Neural cell (in vitro differentiated cells): Measurements from ENCODE around the gene MND1. TPM values are rescaled to one million over a fixed set of nuclear protein-coding genes. Genes with fewer than 3 reads are reported as not detected.

Experiments
- H2AFZ ChIP-seq: fragments of 200-600, 300-800 bp; sonication (generic), shearing (Covaris generic); 2 replicates; pipeline ENCODE4 v1.6.0; 2014; ENCODE audit warnings: low read depth, mild to moderate bottlenecking, antibody characterized with exemption, low read length, moderate library complexity
- H3F3A ChIP-seq: fragments of 200-600 bp; shearing (Covaris generic); 2 replicates; pipeline ENCODE4 v1.6.1; 2016; ENCODE audit warnings: mild to moderate bottlenecking, moderate library complexity, mixed read lengths, antibody characterized with exemption, low read length; ENCODE audit not compliant: insufficient read depth, poor library complexity, severe bottlenecking
- H3K27ac ChIP-seq: fragments of 200-600, 300-800 bp; sonication (generic), shearing (Covaris generic); 2 replicates; pipeline ENCODE4 v1.5.1; 2014; ENCODE audit warnings: mild to moderate bottlenecking, low read length, moderate library complexity
- H3K27me3 ChIP-seq: fragments of 300-800, 200-600 bp; sonication (generic), shearing (Covaris generic); 2 replicates; pipeline ENCODE4 v1.6.0; 2014; ENCODE audit warnings: mild to moderate bottlenecking, low read depth, low read length, moderate library complexity; ENCODE audit not compliant: insufficient read depth
- H3K36me3 ChIP-seq: fragments of 300-800, 200-600 bp; sonication (generic), shearing (Covaris generic); 2 replicates; pipeline ENCODE4 v1.5.1; 2014; ENCODE audit warnings: mild to moderate bottlenecking, antibody characterized with exemption, low read length, moderate library complexity; ENCODE audit not compliant: insufficient read depth
- H3K4me2 ChIP-seq: fragments of 300-800, 200-600 bp; sonication (generic), shearing (Covaris generic); 2 replicates; pipeline ENCODE4 v1.6.0; 2014; ENCODE audit warnings: mild to moderate bottlenecking, low read length
- H3K4me3 ChIP-seq: fragments of 300-800, 200-600 bp; sonication (generic), shearing (Covaris generic); 2 replicates; pipeline ENCODE4 v1.5.1; 2014; ENCODE audit warnings: mild to moderate bottlenecking, low read length, moderate library complexity
- H3K79me2 ChIP-seq: fragments of 200-600 bp; shearing (Covaris generic); replicated peaks from 2 replicates; pipeline ENCODE4 v1.6.0; 2014; ENCODE audit warnings: mild to moderate bottlenecking, low read length, moderate library complexity; ENCODE audit not compliant: insufficient read depth
- H3K9ac ChIP-seq: fragments of 300-800, 200-600 bp; sonication (generic), shearing (Covaris generic); 2 replicates; pipeline ENCODE4 v1.6.1; 2016; ENCODE audit warnings: mild to moderate bottlenecking, low read length, mixed read lengths
- H3K9me2 ChIP-seq: fragments of 200-600 bp; shearing (Covaris generic); 2 replicates; pipeline ENCODE4 v1.6.1; 2016; ENCODE audit warnings: mild to moderate bottlenecking, low read length, mixed read lengths; ENCODE audit not compliant: insufficient read depth
- H3K9me3 ChIP-seq: fragments of 200-600, 300-800 bp; sonication (generic), shearing (Covaris generic); 2 replicates; pipeline ENCODE4 v1.6.1; 2016; ENCODE audit warnings: mild to moderate bottlenecking, mixed run types, low read length, moderate library complexity, mixed read lengths
- H4K20me1 ChIP-seq: fragments of 200-600 bp; shearing (Covaris generic); 2 replicates; pipeline ENCODE4 v1.6.1; 2016; ENCODE audit warnings: mild to moderate bottlenecking, mixed run types; ENCODE audit not compliant: insufficient read depth
- CTCF ChIP-seq: fragments of 450-650 bp; IDR thresholded peaks from 2 replicates; pipeline ENCODE4 v1.5.1; 2014; ENCODE audit warnings: antibody characterized with exemption, mild to moderate bottlenecking, moderate library complexity; ENCODE audit not compliant: poor library complexity, severe bottlenecking
- EP300 ChIP-seq: fragments of 450-650 bp; conservative IDR thresholded peaks from 2 replicates; pipeline ENCODE4 v1.6.1; 2014; ENCODE audit warnings: antibody characterized with exemption, mild to moderate bottlenecking, moderate library complexity; ENCODE audit not compliant: poor library complexity, severe bottlenecking
- EZH2 ChIP-seq: fragments of 200-600, 300-800 bp; shearing (Covaris generic), sonication (generic); IDR thresholded peaks from 2 replicates; pipeline ENCODE4 v1.6.1; 2014; ENCODE audit warnings: antibody characterized with exemption, low read length, borderline replicate concordance, mild to moderate bottlenecking; ENCODE audit not compliant: insufficient read depth, poor library complexity, severe bottlenecking
- MXI1 ChIP-seq: fragments of 450-650 bp; conservative IDR thresholded peaks from 2 replicates; pipeline ENCODE4 v1.6.1; 2014; ENCODE audit warnings: antibody characterized with exemption, mild to moderate bottlenecking; ENCODE audit not compliant: poor library complexity, severe bottlenecking
- POLR2AphosphoS5 ChIP-seq: IDR thresholded peaks from 2 replicates; pipeline ENCODE4 v1.6.1; 2012
- RAD21 ChIP-seq: fragments of 450-650 bp; conservative IDR thresholded peaks from 2 replicates; pipeline ENCODE4 v1.6.1; 2014; ENCODE audit warnings: antibody characterized with exemption, mild to moderate bottlenecking, moderate library complexity
- REST ChIP-seq: IDR thresholded peaks from 2 replicates; pipeline ENCODE4 v1.6.1; 2012; ENCODE audit warnings: borderline replicate concordance
- SMC3 ChIP-seq: fragments of 450-650 bp; conservative IDR thresholded peaks from 2 replicates; pipeline ENCODE4 v1.6.1; 2014; ENCODE audit warnings: antibody characterized with exemption, mild to moderate bottlenecking, moderate library complexity; ENCODE audit not compliant: poor library complexity
- TAF1 ChIP-seq: IDR thresholded peaks from 2 replicates; pipeline ENCODE4 v1.6.1; 2012; ENCODE audit warnings: low read depth
- polyA plus RNA-seq: library from polyadenylated mRNA; depleted of rRNA; stranded (reverse); fragments of >200 nt; gene quantifications from 2 replicates; pipeline ENCODE4 v1.2.3, GENCODE V29; 2014

Gene MND1
- polyA plus RNA-seq, 1 donor from 2014 or later: 5.6 TPM

GRCh38 chr4:153439831-153440230 lies 95.3 kb downstream of the MND1 start:
- H3K27ac ChIP-seq: no peak overlapping the region
- no peaks in the 10 kb centered on the region for H3K9me3 ChIP-seq
- no peaks in the 10 kb centered on the region for H3K79me2 ChIP-seq
- H3K9ac ChIP-seq: no peak overlapping the region
- H3K4me2 ChIP-seq: no peak overlapping the region
- TF ChIP-seq TAF1: no peak
- no peak for TF ChIP-seq REST
- TF ChIP-seq CTCF: no peak
- no peak for TF ChIP-seq EP300
- no peak for TF ChIP-seq EZH2
- TF ChIP-seq RAD21: no peak
- TF ChIP-seq SMC3: no peak
- no peak for TF ChIP-seq MXI1
- TF ChIP-seq POLR2AphosphoS5: no peak
- no peak overlapping the region for H2AFZ ChIP-seq
- no peaks in the 10 kb centered on the region for H4K20me1 ChIP-seq
- no peaks in the 10 kb centered on the region for H3F3A ChIP-seq
- no peaks in the 10 kb centered on the region for H3K9me2 ChIP-seq
- no peak overlapping the region for H3K4me3 ChIP-seq
- H3K27me3 ChIP-seq: no peaks in the 10 kb centered on the region
- no peaks in the 10 kb centered on the region for H3K36me3 ChIP-seq

- H4K20me1 ChIP-seq: no peaks in the 10 kb centered on the region
- no peak overlapping the region for H2AFZ ChIP-seq
- H3K4me3 ChIP-seq: no peak overlapping the region
- no peaks in the 10 kb centered on the region for H3K9me3 ChIP-seq
- no peaks in the 10 kb centered on the region for H3F3A ChIP-seq
- no peaks in the 10 kb centered on the region for H3K27me3 ChIP-seq
- no peak overlapping the region for H3K4me2 ChIP-seq
- H3K79me2 ChIP-seq: no peaks in the 10 kb centered on the region
- H3K36me3 ChIP-seq: no peaks in the 10 kb centered on the region
- TF ChIP-seq EP300 (no peak), RAD21 (no peak), SMC3 (no peak), CTCF (no peak), EZH2 (no peak), TAF1 (no peak), POLR2AphosphoS5 (no peak), REST (no peak), MXI1 (no peak)
- no peaks in the 10 kb centered on the region for H3K9me2 ChIP-seq
- H3K9ac ChIP-seq: no peak overlapping the region
- no peak overlapping the region for H3K27ac ChIP-seq
Measured at GRCh38 chr4:153440475-153440874, 96.0 kb downstream of the MND1 start.
